NCI-H345 treated with DMSO at 0.1 percent for 48 hours (cell line): ENCODE results near the gene CLDN24.
"Not testable (repeated sequence)": the region's sequence is repeated elsewhere in the genome, so short reads cannot be mapped to it uniquely, and the experiment has no call there.

Source experiments
- DNase-seq: peaks from one replicate; lab custom pipeline; 2025; ENCODE audit not compliant: unreplicated experiment; lab: John Stamatoyannopoulos, UW

The CLDN24 gene

GRCh38 chr4:183347566-183347965 is 25.3 kb upstream of the CLDN24 start:
- DNase-seq: no peak

GRCh38 chr4:183347146-183347545 is 24.9 kb upstream of the CLDN24 start:
- no peak for DNase-seq

DNA sequence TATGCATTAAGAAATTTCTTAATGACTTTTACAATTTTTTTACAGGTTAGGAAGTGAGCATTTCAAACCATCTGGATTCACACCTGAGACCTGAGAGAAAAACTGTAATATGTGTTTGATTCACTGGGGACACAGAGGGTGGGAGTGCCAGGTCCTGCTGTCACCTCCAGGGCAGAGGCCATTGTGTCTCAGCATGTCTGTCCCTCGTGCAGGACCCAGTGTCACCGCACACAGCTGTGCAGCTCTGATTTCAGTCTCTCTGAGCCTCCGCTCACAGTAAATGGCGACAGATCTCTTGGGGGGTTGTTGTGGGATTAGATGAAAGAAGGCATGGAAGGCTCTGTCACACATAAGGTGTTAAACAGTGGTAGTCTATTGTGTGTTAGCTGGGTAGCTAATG is 23.0 kb upstream of the CLDN24 start:
- no peak for DNase-seq

GRCh38 chr4:183344523-183345255 is 22.5 kb upstream of the CLDN24 start:
- DNase-seq: no peak

- DNase-seq: no peak
These were observed 21.5 kb upstream of the CLDN24 start for GRCh38 chr4:183343730-183344129.

DNA sequence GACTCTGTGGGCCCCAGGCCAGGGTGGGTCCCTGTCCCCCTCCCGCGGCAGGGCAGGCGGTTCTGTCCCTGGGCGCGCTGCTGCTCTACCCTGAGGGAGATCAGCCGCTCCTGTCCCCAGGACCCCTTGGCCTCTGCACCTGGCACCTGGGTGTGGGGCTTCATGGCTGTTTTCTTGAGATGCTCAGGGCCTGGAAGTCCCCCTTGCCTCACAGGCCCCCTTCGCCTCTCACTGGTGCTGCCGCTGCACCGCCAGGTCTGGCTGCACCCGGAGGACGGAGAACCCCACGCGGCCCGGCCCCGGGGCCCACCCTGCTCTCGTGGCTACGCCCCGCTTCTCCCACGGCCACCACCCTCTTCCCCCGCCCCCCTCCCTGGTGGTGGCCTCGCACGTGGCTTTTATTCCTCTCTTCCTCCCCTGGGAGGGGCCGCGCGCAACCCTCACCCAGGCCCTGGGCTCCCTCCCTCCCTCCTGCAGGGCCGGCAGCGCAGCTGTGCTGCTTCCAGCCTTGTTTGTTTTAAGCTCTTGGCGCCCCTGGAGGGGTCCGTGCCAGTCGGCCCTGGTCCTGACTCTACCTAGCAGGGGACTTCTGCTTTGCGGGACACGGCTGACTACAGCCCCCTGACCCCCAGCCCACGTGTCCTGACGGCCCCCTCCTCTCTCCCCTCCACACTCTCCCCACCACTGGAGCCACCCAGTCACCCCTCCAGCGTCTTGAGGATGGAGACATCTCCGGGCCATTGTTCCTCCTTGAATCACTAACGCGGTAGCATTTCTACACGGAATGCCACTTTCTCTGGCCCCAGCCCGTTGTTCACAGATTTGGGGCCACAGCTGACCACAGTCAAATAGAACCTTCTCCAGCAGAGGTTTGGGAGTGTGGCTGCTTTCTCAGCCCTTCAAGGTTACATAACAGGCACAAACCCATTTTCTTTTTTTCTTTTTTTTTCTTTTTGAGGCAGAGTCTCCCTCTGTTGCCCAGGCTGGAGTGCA is 20.6 kb upstream of the CLDN24 start:
- DNase-seq: no peak

DNA sequence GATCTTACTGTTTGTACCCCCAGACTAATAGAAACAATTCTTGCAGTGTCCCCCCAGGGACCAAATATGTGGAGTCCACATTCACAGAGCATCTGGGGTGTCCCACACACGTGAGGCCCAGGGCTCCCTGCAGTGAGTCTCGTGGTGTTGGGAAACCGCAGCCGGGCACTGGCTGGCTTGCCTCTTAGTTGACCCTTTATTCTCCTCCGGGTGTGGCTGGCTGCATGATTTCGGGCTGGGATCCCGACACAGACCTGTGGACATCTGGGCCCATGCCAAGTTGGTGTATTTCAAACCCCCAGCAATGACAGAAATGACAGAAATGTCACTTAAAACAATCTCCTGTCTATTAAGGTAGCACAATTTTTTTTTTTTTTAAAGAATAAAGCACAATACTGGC is 15.6 kb upstream of the CLDN24 start:
- DNase-seq: no peak

DNA sequence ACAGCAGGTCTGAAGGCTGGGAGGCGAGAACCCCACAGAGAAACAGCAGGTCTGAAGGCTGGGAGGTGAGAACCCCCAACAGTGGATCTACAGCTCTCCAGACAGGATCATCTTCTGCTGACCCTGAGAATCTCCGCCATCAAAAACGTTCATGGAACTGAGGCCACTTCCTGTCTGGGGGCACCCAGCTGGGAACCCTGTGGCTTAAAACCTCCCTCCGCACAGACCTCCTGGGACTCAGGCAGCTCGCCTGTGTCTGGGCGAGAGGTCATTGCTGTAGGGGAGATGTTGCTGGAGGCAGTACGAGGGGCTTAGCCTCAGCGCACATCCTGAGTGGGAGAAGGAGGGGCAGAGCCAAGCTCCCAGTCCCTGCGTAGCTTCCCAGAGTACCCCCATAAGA is 15.1 kb upstream of the CLDN24 start:
- no peak for DNase-seq

DNA sequence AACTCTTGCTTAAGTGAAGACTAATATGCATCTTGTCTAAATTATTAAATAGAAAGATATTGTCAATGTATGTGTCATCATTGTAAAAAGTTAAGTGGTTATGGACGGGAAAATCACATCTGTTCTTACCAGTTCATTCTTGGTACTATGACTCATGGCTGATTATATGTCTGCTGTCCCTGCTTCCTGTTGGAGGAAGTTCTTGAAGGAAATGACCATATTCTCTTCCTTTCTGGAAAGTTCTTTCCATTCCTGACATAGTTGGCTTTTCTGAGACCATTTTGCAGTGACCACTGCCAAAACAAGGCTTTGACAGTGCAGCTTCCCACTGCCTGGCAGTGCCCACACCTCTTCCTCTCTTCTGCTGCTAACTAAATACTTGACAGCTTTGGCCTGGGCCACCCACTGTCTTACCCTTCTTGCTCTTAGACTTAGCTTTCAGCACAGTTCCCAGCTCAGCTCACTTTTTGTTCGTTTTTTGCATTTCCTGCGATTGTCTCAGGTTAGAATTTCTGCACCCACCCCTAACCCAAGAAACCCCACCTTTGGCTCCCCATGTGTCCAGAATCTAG is 13.2 kb upstream of the CLDN24 start:
- no peak for DNase-seq

DNA sequence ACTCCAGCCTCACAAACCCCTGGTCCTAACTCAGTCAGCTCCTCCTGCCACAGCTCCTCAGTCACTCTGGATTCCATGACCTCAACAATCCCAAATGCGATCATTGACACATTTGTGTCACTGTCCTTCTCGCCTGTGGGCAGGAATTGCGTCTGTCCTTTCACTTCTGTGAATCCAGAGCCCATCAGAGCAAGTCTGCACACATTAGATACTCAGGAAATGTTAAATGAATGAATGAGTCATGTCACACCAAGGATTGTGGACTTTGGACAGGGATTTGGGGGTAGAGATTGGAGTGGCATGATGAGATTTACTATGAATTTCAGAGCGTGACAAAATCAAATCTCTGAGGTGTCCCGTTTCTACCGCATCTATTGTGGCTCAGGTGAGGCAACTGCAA is 11.8 kb upstream of the CLDN24 start:
- no peak for DNase-seq

DNA sequence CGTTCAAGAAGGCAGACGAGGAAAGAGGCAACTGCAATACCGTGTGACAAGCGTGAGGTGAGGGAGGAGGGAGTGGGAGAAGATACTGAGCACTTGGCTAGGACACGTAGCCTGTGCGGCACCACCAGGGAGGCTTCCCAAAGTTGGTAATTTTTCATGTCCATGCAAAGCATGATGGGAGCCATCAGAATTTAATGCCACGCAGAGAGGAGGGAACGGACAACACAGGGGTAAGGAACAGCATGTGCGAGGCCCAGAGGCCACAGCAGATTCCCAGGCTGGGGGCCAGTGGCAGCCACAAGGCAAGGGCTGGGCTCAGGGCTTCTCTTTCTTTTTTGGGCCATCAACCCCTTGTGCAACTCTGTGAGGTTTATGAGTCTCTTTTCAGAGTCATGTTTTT is 11.0 kb upstream of the CLDN24 start:
- DNase-seq: no peak

DNA sequence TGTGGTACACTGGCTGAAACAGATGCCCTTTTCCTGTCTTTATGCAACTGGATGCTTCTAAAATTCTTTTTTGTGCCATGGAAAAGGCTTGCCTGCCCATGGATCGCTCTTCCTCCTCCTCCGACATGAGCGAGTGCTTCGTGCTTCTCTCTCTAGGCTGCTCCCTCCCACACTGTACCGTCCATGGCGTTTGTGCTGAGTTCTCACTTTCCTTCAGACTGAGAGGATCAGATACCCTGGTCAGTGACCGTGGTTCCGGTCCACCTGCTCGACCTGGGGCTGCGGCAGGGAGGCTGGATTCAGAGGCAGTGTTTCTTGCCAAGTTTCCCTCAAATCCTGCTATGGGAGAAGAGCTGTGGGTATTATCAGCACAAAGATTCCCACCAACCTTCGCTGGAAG is 10.2 kb upstream of the CLDN24 start:
- no peak for DNase-seq

DNA sequence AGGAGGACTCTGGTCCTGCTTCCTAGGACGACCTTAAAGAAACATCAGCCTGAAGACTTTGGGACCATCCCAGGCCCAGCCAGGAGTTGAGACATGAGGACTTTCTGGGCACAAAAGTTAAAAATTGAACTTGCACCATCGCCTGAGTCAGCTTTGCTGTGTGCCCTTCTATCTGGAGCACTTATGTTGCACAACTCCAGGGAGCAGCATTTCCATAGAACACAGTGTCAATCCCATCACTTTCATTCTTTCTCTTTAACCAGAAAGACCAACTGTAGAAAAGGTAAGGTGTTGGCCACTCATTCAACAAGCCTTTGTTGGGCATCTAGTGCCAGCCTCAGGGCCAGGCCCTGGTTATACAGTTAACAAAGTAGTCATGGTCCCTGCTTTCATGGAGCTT is 8.6 kb upstream of the CLDN24 start:
- no peak for DNase-seq

DNA sequence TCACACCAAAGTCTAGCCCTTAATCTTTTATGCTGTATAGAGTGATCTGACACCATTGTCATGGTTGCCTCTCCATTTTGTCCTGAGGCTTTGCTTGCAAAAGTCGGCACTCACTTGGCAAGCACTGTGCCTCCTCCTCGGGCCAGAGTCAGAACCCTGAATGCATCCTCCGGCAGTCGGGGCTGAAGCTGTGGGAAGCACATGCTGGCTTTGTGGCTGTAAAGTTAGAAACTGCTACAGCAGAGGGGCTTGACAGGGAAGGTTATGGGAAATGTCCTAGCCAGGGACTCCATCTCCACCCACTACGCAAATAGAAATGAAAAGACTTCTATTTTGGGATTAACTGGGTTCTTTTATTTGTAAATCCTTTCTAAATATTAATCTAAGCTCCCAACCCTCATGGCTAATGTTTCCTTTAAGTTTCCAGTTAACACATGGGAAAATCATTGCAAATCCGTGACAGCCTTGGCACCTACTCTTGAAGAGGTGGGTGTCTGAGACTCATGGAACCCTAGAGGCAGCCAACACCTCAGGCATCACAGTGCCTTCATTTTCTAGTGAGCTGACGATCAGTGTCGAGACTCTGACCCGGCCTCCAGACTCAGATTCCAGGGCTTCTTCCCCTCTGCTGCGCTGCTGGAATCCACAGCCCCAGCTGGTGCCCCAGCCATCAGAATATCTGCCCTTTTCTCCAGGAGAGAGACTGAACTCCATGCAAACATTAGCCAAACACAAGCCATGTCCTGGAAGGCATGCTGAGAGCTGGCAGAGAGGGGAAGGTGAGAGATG is 7.9 kb upstream of the CLDN24 start:
- no peak for DNase-seq

DNA sequence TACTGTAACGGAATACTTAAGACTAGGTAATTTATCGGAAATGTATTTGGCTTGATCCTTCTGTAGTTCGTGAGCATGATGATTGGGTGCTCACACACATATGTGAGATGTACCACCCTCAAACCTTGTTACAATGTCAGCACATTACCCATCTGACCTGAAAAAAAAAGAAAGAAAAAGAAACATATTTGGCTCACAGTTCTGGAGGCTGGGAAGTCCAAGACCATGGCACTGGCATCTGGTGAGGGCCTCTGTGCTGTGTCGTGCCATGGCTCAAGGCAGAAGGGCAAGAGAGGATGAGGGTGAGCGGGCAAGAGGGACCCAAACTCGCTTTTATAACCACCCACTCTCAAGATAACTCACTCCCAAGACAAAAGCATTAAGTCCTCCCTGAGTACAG is 7.0 kb upstream of the CLDN24 start:
- DNase-seq: no peak

DNA sequence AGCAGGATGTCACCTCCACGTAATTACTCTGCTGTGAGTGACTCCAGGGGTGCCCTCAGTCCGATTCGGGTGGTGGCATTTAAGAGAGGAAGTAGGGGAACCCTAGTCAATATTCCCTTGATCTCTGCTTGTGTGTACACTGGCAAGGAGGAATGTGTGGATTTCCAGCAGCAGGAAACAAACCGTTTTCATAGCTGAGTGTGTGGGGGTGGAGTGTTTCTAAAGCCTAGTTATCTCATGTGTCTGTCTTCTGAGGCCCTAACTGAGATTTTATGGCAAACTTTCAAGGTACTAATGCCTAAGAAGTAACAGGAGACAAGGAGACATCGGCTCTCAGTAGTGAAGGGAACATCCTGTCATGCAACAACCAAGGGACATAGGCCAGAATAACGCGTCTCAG is 6.6 kb upstream of the CLDN24 start:
- no peak for DNase-seq

- no peak for DNase-seq
These were observed 5.6 kb upstream of the CLDN24 start for GRCh38 chr4:183327827-183328226.

GRCh38 chr4:183326853-183327252 is 4.6 kb upstream of the CLDN24 start:
- no peak for DNase-seq

- not testable (repeated sequence) for DNase-seq
These were observed 4.2 kb upstream of the CLDN24 start for GRCh38 chr4:183326387-183326786.

DNA sequence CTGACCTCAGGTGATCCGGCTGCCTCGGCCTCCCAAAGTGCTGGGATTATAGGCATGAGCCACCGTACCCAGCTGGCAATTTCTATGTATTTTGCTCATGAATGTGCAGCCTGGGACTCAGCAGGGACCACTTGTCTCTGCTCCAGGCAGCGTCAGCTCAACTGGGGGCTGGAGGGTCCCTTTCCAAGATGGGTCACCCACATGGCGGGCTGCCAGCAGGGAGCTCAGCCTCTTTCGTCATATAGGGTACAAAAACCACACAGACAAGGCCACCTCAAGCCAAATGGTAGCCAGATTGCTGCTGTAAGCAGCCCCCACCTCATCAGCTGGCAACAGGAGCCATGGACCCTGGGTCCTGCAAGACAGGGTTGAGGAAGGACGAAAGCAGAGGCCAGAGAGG is 2.4 kb upstream of the CLDN24 start:
- DNase-seq: no peak

- not testable (repeated sequence) for DNase-seq
These were observed 1.8 kb upstream of the CLDN24 start for GRCh38 chr4:183324056-183324455.
